T-helper 2 cell treated with Interferon-gamma antibody and Interleukin-4, amounts not matched to agents 100 ng/mL and 5 ng/mL, for 36 hours (primary cell): ENCODE measurements around the gene PDE8B. TPM values are rescaled to one million over a fixed set of nuclear protein-coding genes. Genes with fewer than 3 reads are reported as not detected.

Source experiments
- intact Hi-C: fragments of 100-400 bp; cut with micrococcal nuclease; formaldehyde crosslinking; loops from one replicate; pipeline ENCODE4 v1.15.1; 2023
- total RNA-seq: library from RNA; stranded (reverse); gene quantifications from 2 replicates; pipeline ENCODE4 v1.2.3, GENCODE V29; 2022

PDE8B gene
- total RNA-seq, 1 donor from 2014 or later = 0.20 TPM

GRCh38 chr5:77192441-77193050 is 17.9 kb upstream of the PDE8B start:
- intact Hi-C loops = no loop called here

- intact Hi-C loops = no loop called here
Observed at GRCh38 chr5:77194762-77195161, 15.7 kb upstream of the PDE8B start.

GRCh38 chr5:77197840-77198554 is 12.5 kb upstream of the PDE8B start:
- intact Hi-C loops = no loop called here

- intact Hi-C loops = no loop called here
Observed at GRCh38 chr5:77200663-77201062, 9.8 kb upstream of the PDE8B start.

- intact Hi-C loops = no loop called here
Observed at GRCh38 chr5:77202145-77202544, 8.3 kb upstream of the PDE8B start.

- intact Hi-C loops = no loop called here
Observed at GRCh38 chr5:77204967-77205366, 5.5 kb upstream of the PDE8B start.

GRCh38 chr5:77208507-77209163 is 1.8 kb upstream of the PDE8B start:
- intact Hi-C loops = no loop called here

- intact Hi-C loops = no loop called here
Observed at GRCh38 chr5:77209495-77210090, 887 bp upstream of the PDE8B start.

- intact Hi-C loops = no loop called here
Observed at GRCh38 chr5:77210964-77211690, 647 bp downstream of the PDE8B start.

- intact Hi-C loops = no loop called here
Observed at GRCh38 chr5:77211691-77212047, 1.2 kb downstream of the PDE8B start.

- intact Hi-C loops = no loop called here
Observed at GRCh38 chr5:77213601-77214000, 3.1 kb downstream of the PDE8B start.

- intact Hi-C loops = no loop called here
Observed at GRCh38 chr5:77214151-77214550, 3.7 kb downstream of the PDE8B start.

GRCh38 chr5:77218263-77218662 is 7.8 kb downstream of the PDE8B start:
- intact Hi-C loops = no loop called here

GRCh38 chr5:77221115-77221514 is 10.6 kb downstream of the PDE8B start:
- intact Hi-C loops = loop anchor here (10.0 kb wide), 1 partner anchor 274 kb away; the partner anchor contains the start of gene WDR41

- intact Hi-C loops = loop anchor here (10.0 kb wide), 1 partner anchor 272 kb away; the partner anchor contains the start of gene WDR41
Observed at GRCh38 chr5:77222722-77223121, 12.2 kb downstream of the PDE8B start.

GRCh38 chr5:77223653-77224052 is 13.2 kb downstream of the PDE8B start:
- intact Hi-C loops = loop anchor here (10.0 kb wide), 1 partner anchor 271 kb away; the partner anchor contains the start of gene WDR41

- intact Hi-C loops = loop anchor here (10.0 kb wide), 1 partner anchor 270 kb away; the partner anchor contains the start of gene WDR41
Observed at GRCh38 chr5:77224672-77225355, 14.3 kb downstream of the PDE8B start.

- intact Hi-C loops = loop anchor here (10.0 kb wide), 1 partner anchor 269 kb away; the partner anchor contains the start of gene WDR41
Observed at GRCh38 chr5:77225531-77225930, 15.1 kb downstream of the PDE8B start.

GRCh38 chr5:77229887-77230286 is 19.4 kb downstream of the PDE8B start:
- intact Hi-C loops = loop anchor here (10.0 kb wide), 1 partner anchor 265 kb away; the partner anchor contains the start of gene WDR41

GRCh38 chr5:77230727-77231470 is 20.4 kb downstream of the PDE8B start:
- intact Hi-C loops = no loop called here
